IMR-90 (cell line): ENCODE results near the gene CCL27. TPM values are rescaled to one million over a fixed set of nuclear protein-coding genes. Genes with fewer than 3 reads are reported as not detected.

Experiments
- ATAC-seq: fragments of 200-7000 bp; cut with Tn5 transposase; 2 replicates; pipeline ENCODE4 v1.9.1; 2020; ENCODE audit warnings: low read depth, mild to moderate bottlenecking, moderate library complexity
- BruUV-seq: library from RNA; stranded (reverse); fragments of 400-500 nt; replicated peaks from 2 replicates; lab custom pipeline; 2021; lab: Mats Ljungman, UMichigan
- CTCF ChIA-PET: fragments of 300-600 bp; formaldehyde crosslinking; extraction: SDS; loops from one replicate; lab custom pipeline; 2021; ENCODE audit warnings: antibody characterized with exemption; lab: Yijun Ruan, JAX
- POLR2A ChIA-PET: fragments of 300-600 bp; sonication (Branson Sonifier 250); formaldehyde crosslinking; loops from one replicate; lab custom pipeline; 2022; ENCODE audit warnings: antibody characterized with exemption; ENCODE audit not compliant: unreplicated experiment; lab: Charles Lee
- DNase-seq: peaks from one replicate; pipeline ENCODE4 v3.0.0; 2013
- H2AFZ ChIP-seq: replicated peaks from 2 replicates; pipeline ENCODE3; 2013; ENCODE audit warnings: low read length, mild to moderate bottlenecking; ENCODE audit not compliant: poor library complexity
- H2AK5ac ChIP-seq: 2 replicates; pipeline ENCODE4 v1.6.1; 2013; ENCODE audit warnings: low read depth, low read length, inconsistent platforms
- H2AK9ac ChIP-seq: replicated peaks from 2 replicates; pipeline ENCODE3; 2013; ENCODE audit warnings: mild to moderate bottlenecking, low read depth, low read length, moderate library complexity; ENCODE audit not compliant: poor library complexity
- H2BK120ac ChIP-seq: 2 replicates; pipeline ENCODE4 v1.6.1; 2013; ENCODE audit warnings: low read depth, low read length, inconsistent platforms
- H2BK15ac ChIP-seq: 3 replicates; pipeline ENCODE4 v1.6.1; 2013; ENCODE audit warnings: low read depth, low read length, inconsistent platforms
- H2BK20ac ChIP-seq: 2 replicates; pipeline ENCODE4 v1.6.1; 2013; ENCODE audit warnings: low read depth, mild to moderate bottlenecking, inconsistent platforms, low read length, moderate library complexity
- H2BK5ac ChIP-seq: 2 replicates; pipeline ENCODE4 v1.6.1; 2013; ENCODE audit warnings: mild to moderate bottlenecking, low read depth, low read length, inconsistent platforms; ENCODE audit not compliant: poor library complexity, severe bottlenecking
- H3K14ac ChIP-seq: replicated peaks from 2 replicates; pipeline ENCODE4 v1.6.1; 2013; ENCODE audit warnings: low read depth, low read length, inconsistent platforms
- H3K18ac ChIP-seq: 2 replicates; pipeline ENCODE4 v1.6.1; 2013; ENCODE audit warnings: low read depth, low read length, control low read depth
- H3K23ac ChIP-seq: 2 replicates; pipeline ENCODE4 v1.6.1; 2013; ENCODE audit warnings: low read depth, low read length, inconsistent platforms
- H3K27ac ChIP-seq: 2 replicates; pipeline ENCODE4 v1.5.1; 2013; ENCODE audit warnings: mild to moderate bottlenecking, control low read depth, low read length; ENCODE audit not compliant: insufficient read depth
- H3K27me3 ChIP-seq: 2 replicates; pipeline ENCODE4 v1.6.1; 2013; ENCODE audit warnings: low read length; ENCODE audit not compliant: control insufficient read depth, insufficient read depth
- H3K36me3 ChIP-seq: 2 replicates; pipeline ENCODE4 v1.6.1; 2013; ENCODE audit warnings: low read length, mixed read lengths; ENCODE audit not compliant: control insufficient read depth, insufficient read depth
- H3K4ac ChIP-seq: 2 replicates; pipeline ENCODE4 v1.6.1; 2013; ENCODE audit warnings: low read depth, low read length, inconsistent platforms
- H3K4me1 ChIP-seq: 2 replicates; pipeline ENCODE4 v1.6.1; 2013; ENCODE audit warnings: low read length, mixed read lengths; ENCODE audit not compliant: control insufficient read depth, insufficient read depth
- H3K4me2 ChIP-seq: 2 replicates; pipeline ENCODE4 v1.6.1; 2013; ENCODE audit warnings: low read depth, mild to moderate bottlenecking, control low read depth, low read length, moderate library complexity
- H3K4me3 ChIP-seq: 2 replicates; pipeline ENCODE4 v1.5.1; 2013; ENCODE audit warnings: low read depth, mild to moderate bottlenecking, control low read depth, low read length, moderate library complexity; ENCODE audit not compliant: insufficient read depth
- H3K56ac ChIP-seq: 2 replicates; pipeline ENCODE4 v1.6.1; 2013; ENCODE audit warnings: low read length, inconsistent platforms; ENCODE audit not compliant: insufficient read depth; ENCODE audit errors: extremely low read depth
- H3K79me1 ChIP-seq, 2 experiments: 2 replicates each; pipeline ENCODE4 v1.6.1; 2013; ENCODE audit warnings: low read length in 2 of 2, inconsistent platforms in 1 of 2, low read depth in 1 of 2
- H3K9ac ChIP-seq: 2 replicates; pipeline ENCODE4 v1.6.1; 2013; ENCODE audit warnings: low read depth, low read length, control low read depth
- H3K9me1 ChIP-seq: 2 replicates; pipeline ENCODE4 v1.6.1; 2013; ENCODE audit warnings: low read length, inconsistent platforms; ENCODE audit not compliant: insufficient read depth
- H3K9me3 ChIP-seq: 2 replicates; pipeline ENCODE4 v1.6.1; 2013; ENCODE audit warnings: low read length; ENCODE audit not compliant: control insufficient read depth, insufficient read depth
- H4K20me1 ChIP-seq: 2 replicates; pipeline ENCODE4 v1.6.1; 2013; ENCODE audit warnings: low read length, inconsistent platforms; ENCODE audit not compliant: insufficient read depth
- H4K5ac ChIP-seq: 2 replicates; pipeline ENCODE4 v1.6.1; 2013; ENCODE audit warnings: mild to moderate bottlenecking, low read depth, low read length, control low read depth
- H4K8ac ChIP-seq, 2 experiments: 2 replicates each; pipeline ENCODE4 v1.6.1; 2013; ENCODE audit warnings: low read depth in 2 of 2, low read length in 2 of 2, control low read depth in 1 of 2, inconsistent platforms in 1 of 2
- H4K91ac ChIP-seq: 2 replicates; pipeline ENCODE4 v1.6.1; 2013; ENCODE audit warnings: low read depth, low read length, inconsistent platforms; ENCODE audit not compliant: insufficient read depth
- BHLHE40 ChIP-seq: fragments of 150-350 bp; IDR thresholded peaks from 2 replicates; pipeline ENCODE4 v1.6.1; 2016; ENCODE audit warnings: mild to moderate bottlenecking, low read depth, low read length
- CEBPB ChIP-seq: IDR thresholded peaks from 2 replicates; pipeline ENCODE4 v1.6.1; 2012; ENCODE audit warnings: low read depth, low read length, improper control_type of control experiment
- CHD1 ChIP-seq: IDR thresholded peaks from 2 replicates; pipeline ENCODE4 v1.6.1; 2012; ENCODE audit warnings: low read depth, low read length, improper control_type of control experiment
- CTCF ChIP-seq: conservative IDR thresholded peaks from 2 replicates; pipeline ENCODE4 v1.5.1; 2012; ENCODE audit warnings: mild to moderate bottlenecking, low read depth, low read length, improper control_type of control experiment
- ELK1 ChIP-seq: fragments of 150-350 bp; IDR thresholded peaks from 2 replicates; pipeline ENCODE4 v1.6.1; 2016; ENCODE audit warnings: low read depth, mild to moderate bottlenecking, low read length, moderate library complexity, borderline replicate concordance
- FOS ChIP-seq: fragments of 150-350 bp; IDR thresholded peaks from 2 replicates; pipeline ENCODE4 v1.6.1; 2016; ENCODE audit warnings: low read depth, low read length
- MAFK ChIP-seq: IDR thresholded peaks from 2 replicates; pipeline ENCODE4 v1.6.1; 2012; ENCODE audit warnings: low read depth, low read length, improper control_type of control experiment
- MAZ ChIP-seq: IDR thresholded peaks from 2 replicates; pipeline ENCODE4 v1.6.1; 2012; ENCODE audit warnings: low read depth, mild to moderate bottlenecking, low read length, improper control_type of control experiment, moderate library complexity, borderline replicate concordance
- MXI1 ChIP-seq: IDR thresholded peaks from 2 replicates; pipeline ENCODE4 v1.6.1; 2012; ENCODE audit warnings: low read depth, mild to moderate bottlenecking, low read length, moderate library complexity, borderline replicate concordance
- NFE2L2 ChIP-seq: fragments of 150-350 bp; IDR thresholded peaks from 2 replicates; pipeline ENCODE4 v1.6.1; 2016; ENCODE audit warnings: low read depth, mild to moderate bottlenecking, low read length
- POLR2A ChIP-seq: IDR thresholded peaks from 2 replicates; pipeline ENCODE4 v1.6.1; 2012; ENCODE audit warnings: mild to moderate bottlenecking, low read depth, low read length
- RAD21 ChIP-seq: IDR thresholded peaks from 2 replicates; pipeline ENCODE4 v1.6.1; 2012; ENCODE audit warnings: low read length, improper control_type of control experiment
- RCOR1 ChIP-seq: IDR thresholded peaks from 2 replicates; pipeline ENCODE4 v1.6.1; 2012; ENCODE audit warnings: mild to moderate bottlenecking, low read length, improper control_type of control experiment; ENCODE audit not compliant: insufficient replicate concordance
- RFX5 ChIP-seq: IDR thresholded peaks from 2 replicates; pipeline ENCODE4 v1.8.0; 2012; ENCODE audit warnings: low read depth, mild to moderate bottlenecking, low read length, moderate library complexity
- SMC3 ChIP-seq: fragments of 150-350 bp; IDR thresholded peaks from 2 replicates; pipeline ENCODE4 v1.6.1; 2016; ENCODE audit warnings: low read depth, mild to moderate bottlenecking, antibody characterized with exemption, low read length, moderate library complexity
- USF2 ChIP-seq: fragments of 150-350 bp; IDR thresholded peaks from 2 replicates; pipeline ENCODE4 v1.6.1; 2017; ENCODE audit warnings: mild to moderate bottlenecking, antibody characterized with exemption, low read length, low read depth
- WGBS, 2 experiments: methylation state at CpG; one replicate each; pipeline versions ENCODE4 v1.1.5 to v1.1.7; 2013; ENCODE audit warnings: missing lambda C conversion rate in 2 of 2; ENCODE audit not compliant: insufficient read length in 1 of 2; ENCODE audit errors: extremely low coverage in 2 of 2; 5-methylcytosine and 5-hydroxymethylcytosine counted together
- dilution Hi-C: fragments of 300-500 bp; cut with HindIII; formaldehyde crosslinking; loops from one replicate; pipeline ENCODE4 v1.14.3; 2018; ENCODE audit warnings: low sequenced_read_pairs; ENCODE audit not compliant: unreplicated experiment
- in situ Hi-C: fragments of 300-500 bp; cut with MboI; formaldehyde crosslinking; loops from 3 replicates; pipeline ENCODE4 v1.14.3; 2019; ENCODE audit warnings: low sequenced_read_pairs, inconsistent platforms, mixed read lengths
- intact Hi-C: fragments of 100-400 bp; cut with micrococcal nuclease; formaldehyde crosslinking; loops from 2 replicates; pipeline ENCODE4 v1.10.0; 2022
- polyA plus RNA-seq, 3 experiments: library from polyadenylated mRNA; depleted of rRNA; stranded (reverse); fragments of >200 nt; gene quantifications; 2 replicates each; pipeline ENCODE4 v1.2.3, GENCODE V29; 2012; ENCODE audit warnings: low replicate concordance in 1 of 3
- total RNA-seq: library from RNA; depleted of rRNA; stranded (reverse); fragments of >200 nt; gene quantifications from 2 replicates; pipeline ENCODE4 v1.2.3, GENCODE V29; 2012

Gene CCL27
- total and polyA plus RNA-seq, 2 of the 4 experiments (the other 2 are of a cell fraction), result 0.18 to 0.26 TPM

GRCh38 chr9:34624475-34625185 lies 37.8 kb downstream of the CCL27 start:
- ATAC-seq (no peak), DNase-seq (no peak)
- POLR2A ChIA-PET, result no interaction called here
- in situ Hi-C loops (no loop called here), intact Hi-C loops (no loop called here), dilution Hi-C loops (no loop called here)
- Histone ChIP-seq H3K4ac (no peak overlapping the region), H4K20me1 (no peaks in the 10 kb centered on the region; the same call in 1 of the 2 replicates), H3K4me1 (peaks cover 3% of the 10 kb centered on the region; the same call in 1 of the 2 replicates), H3K4me3 (no peak overlapping the region), H3K9me1 (peaks cover 12% of the 10 kb centered on the region), H3K18ac (no peak overlapping the region), H2BK15ac (no peak overlapping the region), H2AFZ (no peak overlapping the region), H3K79me1 (peaks cover 4 to 6% of the 10 kb centered on the region in 2 experiments; a peak in 3 of 4 replicates), H4K5ac (no peak overlapping the region), H3K56ac (no peak overlapping the region), H4K8ac (no peak overlapping the region), H2BK5ac (no peak overlapping the region), H3K9me3 (no peaks in the 10 kb centered on the region), H3K36me3 (no peaks in the 10 kb centered on the region), H2BK20ac (no peak overlapping the region), H2AK9ac (no peak overlapping the region), H4K91ac (no peak overlapping the region), H2AK5ac (no peak overlapping the region), H3K23ac (no peak overlapping the region), H3K4me2 (no peak overlapping the region), H3K27ac (no peak overlapping the region), H2BK120ac (no peak overlapping the region), H3K14ac (no peak overlapping the region), H3K27me3 (peaks cover 68% of the 10 kb centered on the region), H3K9ac (no peak overlapping the region)
- BruUV-seq, result no TSS peak
- 8% methylated on average over 15 of the region's 39 CpGs; no CpG with 5 or more reads in 1 of the 2 experiments for WGBS, 2 experiments
- CTCF ChIA-PET, result no interaction called here
- TF ChIP-seq CHD1 (no peak), MAFK (no peak), BHLHE40 (no peak), CEBPB (no peak), POLR2A (no peak), CTCF (no peak), USF2 (no peak), NFE2L2 (no peak), SMC3 (no peak), MAZ (no peak), RCOR1 (no peak), FOS (no peak), MXI1 (no peak), ELK1 (no peak), RFX5 (no peak), RAD21 (no peak)
